RWPE2 (cell line): ENCODE measurements around the gene SLC27A5.
"Not testable (repeated sequence)": the region's sequence is repeated elsewhere in the genome, so short reads cannot be mapped to it uniquely, and the experiment has no call there.

Experiments used
- ATAC-seq: fragments of 200-7000 bp; cut with Tn5 transposase; 3 replicates; pipeline ENCODE4 v1.9.1; 2021; ENCODE audit warnings: low read depth
- DNase-seq: peaks from one replicate; pipeline ENCODE4 v3.0.0-alpha.2; 2020; ENCODE audit warnings: low spot score
- H3K27ac ChIP-seq: fragments of 450-650 bp; 2 replicates; pipeline ENCODE4 v1.5.1; 2017; ENCODE audit warnings: mild to moderate bottlenecking; ENCODE audit not compliant: poor library complexity, severe bottlenecking
- H3K27me3 ChIP-seq: fragments of 250-450 bp; sonication (Bioruptor Pico); 2 replicates; pipeline ENCODE4 v1.5.1; 2021; ENCODE audit warnings: mild to moderate bottlenecking, moderate library complexity; ENCODE audit not compliant: insufficient read depth, poor library complexity, severe bottlenecking
- H3K36me3 ChIP-seq: fragments of 250-450 bp; sonication (Bioruptor Pico); 2 replicates; pipeline ENCODE4 v1.5.1; 2020; ENCODE audit warnings: low read depth, mild to moderate bottlenecking, moderate library complexity
- H3K4me1 ChIP-seq: fragments of 250-450 bp; sonication (Bioruptor Pico); 2 replicates; pipeline ENCODE4 v1.5.1; 2021; ENCODE audit warnings: mild to moderate bottlenecking, moderate library complexity; ENCODE audit not compliant: insufficient read depth, poor library complexity, severe bottlenecking
- H3K4me3 ChIP-seq: fragments of 250-450 bp; sonication (Bioruptor Pico); 2 replicates; pipeline ENCODE4 v1.5.1; 2021; ENCODE audit warnings: mild to moderate bottlenecking, moderate library complexity; ENCODE audit not compliant: severe bottlenecking
- H3K9me3 ChIP-seq: fragments of 250-450 bp; sonication (Bioruptor Pico); 2 replicates; pipeline ENCODE4 v1.5.1; 2021; ENCODE audit warnings: mild to moderate bottlenecking, moderate library complexity; ENCODE audit not compliant: severe bottlenecking
- CTCF ChIP-seq: fragments of 450-650 bp; IDR thresholded peaks from one replicate; pipeline ENCODE4 v1.5.1; 2017; ENCODE audit warnings: mild to moderate bottlenecking, moderate library complexity; ENCODE audit not compliant: poor library complexity, severe bottlenecking

The SLC27A5 gene

GRCh38 chr19:58474997-58475713 lies 36.6 kb downstream of the SLC27A5 start:
- Histone ChIP-seq H3K36me3 (peaks cover 10% of the 10 kb centered on the region; the same call in 1 of the 2 replicates), H3K27me3 (no peaks in the 10 kb centered on the region), H3K9me3 (no peaks in the 10 kb centered on the region), H3K4me1 (peaks cover 5% of the 10 kb centered on the region), H3K4me3 (peak overlapping the region; percentile 38), H3K27ac (peak overlapping the region; percentile 61)
- TF ChIP-seq CTCF: no peak
- ATAC-seq (peak; percentile 0), DNase-seq (no peak)

GRCh38 chr19:58474291-58474996 lies 37.3 kb downstream of the SLC27A5 start:
- Histone ChIP-seq H3K4me3 (no peak overlapping the region), H3K4me1 (peaks cover 5% of the 10 kb centered on the region), H3K27ac (peak overlapping the region; percentile 61), H3K27me3 (no peaks in the 10 kb centered on the region), H3K36me3 (peaks cover 11% of the 10 kb centered on the region), H3K9me3 (no peaks in the 10 kb centered on the region)
- no peak for ATAC-seq
- DNase-seq: no peak
- no peak for TF ChIP-seq CTCF

- Histone ChIP-seq H3K27me3 (no peaks in the 10 kb centered on the region), H3K9me3 (no peaks in the 10 kb centered on the region), H3K4me1 (peaks cover 5% of the 10 kb centered on the region), H3K36me3 (peaks cover 17% of the 10 kb centered on the region), H3K4me3 (no peak overlapping the region), H3K27ac (peak overlapping the region; percentile 61)
- DNase-seq (no peak), ATAC-seq (no peak)
- TF ChIP-seq CTCF: no peak
Measured at GRCh38 chr19:58473775-58474174, 38.0 kb downstream of the SLC27A5 start.

- Histone ChIP-seq H3K27ac (no peak overlapping the region), H3K4me1 (peaks cover 5% of the 10 kb centered on the region), H3K4me3 (no peak overlapping the region), H3K9me3 (no peaks in the 10 kb centered on the region), H3K36me3 (peaks cover 18% of the 10 kb centered on the region), H3K27me3 (no peaks in the 10 kb centered on the region)
- ATAC-seq (no peak), DNase-seq (no peak)
- no peak for TF ChIP-seq CTCF
Measured at GRCh38 chr19:58471736-58472135, 40.1 kb downstream of the SLC27A5 start.

- H3K36me3 ChIP-seq: peaks cover 18% of the 10 kb centered on the region
- not testable (repeated sequence) for ATAC-seq, H3K4me1 ChIP-seq
Measured at GRCh38 chr19:58470837-58471543, 40.8 kb downstream of the SLC27A5 start.

More at GRCh38 chr19:58470837-58471543, 40.8 kb downstream of the SLC27A5 start:
- not testable (repeated sequence) for DNase-seq, H3K4me3 ChIP-seq, H3K27ac ChIP-seq, H3K9me3 ChIP-seq, H3K27me3 ChIP-seq
